KBM-7 (cell line): ENCODE data around the gene EFHC2.

Experiments
- DNase-seq: peaks from one replicate; pipeline ENCODE4 v3.0.0-alpha.2; 2015
- in situ Hi-C: fragments of 300-500 bp; cut with MboI; formaldehyde crosslinking; loops from 2 replicates; pipeline ENCODE4 v1.14.3; 2020; ENCODE audit warnings: low sequenced_read_pairs, low pct_unique_long_range_greater_than_20kb, mixed read lengths

Gene EFHC2

GRCh38 chrX:44175455-44175854 is 168.0 kb downstream of the EFHC2 start:
- DNase-seq, result no peak
- in situ Hi-C loops, result no loop called here

GRCh38 chrX:44174061-44174460 is 169.4 kb downstream of the EFHC2 start:
- in situ Hi-C loops, result no loop called here

GRCh38 chrX:44173219-44173618 is 170.3 kb downstream of the EFHC2 start:
- DNase-seq, result no peak

More at GRCh38 chrX:44174061-44174460, 169.4 kb downstream of the EFHC2 start:
- no peak for DNase-seq

GRCh38 chrX:44167116-44167515 is 176.4 kb downstream of the EFHC2 start:
- no peak for DNase-seq
- in situ Hi-C loops, result no loop called here

More at GRCh38 chrX:44173219-44173618, 170.3 kb downstream of the EFHC2 start:
- in situ Hi-C loops, result no loop called here

- in situ Hi-C loops, result no loop called here
- no peak for DNase-seq
Observed at GRCh38 chrX:44162964-44163475, 180.5 kb downstream of the EFHC2 start.

GRCh38 chrX:44157858-44158257 is 185.6 kb downstream of the EFHC2 start:
- no peak for DNase-seq
- in situ Hi-C loops, result no loop called here

GRCh38 chrX:44157283-44157682 is 186.2 kb downstream of the EFHC2 start:
- DNase-seq, result no peak
- in situ Hi-C loops, result no loop called here

- no peak for DNase-seq
- in situ Hi-C loops, result no loop called here
Observed at GRCh38 chrX:44156726-44157125, 186.7 kb downstream of the EFHC2 start.

GRCh38 chrX:44155126-44155525 is 188.3 kb downstream of the EFHC2 start:
- DNase-seq, result no peak
- in situ Hi-C loops, result no loop called here

GRCh38 chrX:44152852-44153251 is 190.6 kb downstream of the EFHC2 start:
- no peak for DNase-seq
- in situ Hi-C loops, result no loop called here

- DNase-seq, result no peak
- in situ Hi-C loops, result no loop called here
Observed at GRCh38 chrX:44147130-44147529, 196.3 kb downstream of the EFHC2 start.

- in situ Hi-C loops, result no loop called here
- DNase-seq, result no peak
Observed at GRCh38 chrX:44144177-44144945, 199.1 kb downstream of the EFHC2 start.

GRCh38 chrX:44143061-44143602 is 200.3 kb downstream of the EFHC2 start:
- no peak for DNase-seq
- in situ Hi-C loops, result no loop called here

GRCh38 chrX:44130189-44130588 is 213.3 kb downstream of the EFHC2 start:
- no peak for DNase-seq
- in situ Hi-C loops, result no loop called here

GRCh38 chrX:44113337-44113736 is 230.1 kb downstream of the EFHC2 start:
- in situ Hi-C loops, result no loop called here

GRCh38 chrX:44106864-44107263 is 236.6 kb downstream of the EFHC2 start:
- peak; percentile 90 for DNase-seq

More at GRCh38 chrX:44113337-44113736, 230.1 kb downstream of the EFHC2 start:
- no peak for DNase-seq

GRCh38 chrX:44105228-44105913 is 238.1 kb downstream of the EFHC2 start:
- DNase-seq, result no peak
- in situ Hi-C loops, result no loop called here

More at GRCh38 chrX:44106864-44107263, 236.6 kb downstream of the EFHC2 start:
- in situ Hi-C loops, result no loop called here

GRCh38 chrX:44104699-44105098 is 238.8 kb downstream of the EFHC2 start:
- no peak for DNase-seq
- in situ Hi-C loops, result no loop called here

GRCh38 chrX:44101281-44101680 is 242.2 kb downstream of the EFHC2 start:
- DNase-seq, result no peak
- in situ Hi-C loops, result no loop called here

- no peak for DNase-seq
- in situ Hi-C loops, result no loop called here
Observed at GRCh38 chrX:44099366-44099765, 244.1 kb downstream of the EFHC2 start.
